ENCODE data around the gene C6orf62.

GRCh38 chr6:24734166-24734565 lies 15.2 kb upstream of the C6orf62 start:
- TF ChIP-seq, protein P1, sequence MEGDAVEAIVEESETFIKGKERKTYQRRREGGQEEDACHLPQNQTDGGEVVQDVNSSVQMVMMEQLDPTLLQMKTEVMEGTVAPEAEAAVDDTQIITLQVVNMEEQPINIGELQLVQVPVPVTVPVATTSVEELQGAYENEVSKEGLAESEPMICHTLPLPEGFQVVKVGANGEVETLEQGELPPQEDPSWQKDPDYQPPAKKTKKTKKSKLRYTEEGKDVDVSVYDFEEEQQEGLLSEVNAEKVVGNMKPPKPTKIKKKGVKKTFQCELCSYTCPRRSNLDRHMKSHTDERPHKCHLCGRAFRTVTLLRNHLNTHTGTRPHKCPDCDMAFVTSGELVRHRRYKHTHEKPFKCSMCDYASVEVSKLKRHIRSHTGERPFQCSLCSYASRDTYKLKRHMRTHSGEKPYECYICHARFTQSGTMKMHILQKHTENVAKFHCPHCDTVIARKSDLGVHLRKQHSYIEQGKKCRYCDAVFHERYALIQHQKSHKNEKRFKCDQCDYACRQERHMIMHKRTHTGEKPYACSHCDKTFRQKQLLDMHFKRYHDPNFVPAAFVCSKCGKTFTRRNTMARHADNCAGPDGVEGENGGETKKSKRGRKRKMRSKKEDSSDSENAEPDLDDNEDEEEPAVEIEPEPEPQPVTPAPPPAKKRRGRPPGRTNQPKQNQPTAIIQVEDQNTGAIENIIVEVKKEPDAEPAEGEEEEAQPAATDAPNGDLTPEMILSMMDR (conservative IDR thresholded peaks at IDR 0.05): no peak
- no peak for TF ChIP-seq EZH2 (IDR thresholded peaks at IDR 0.05; ENCODE audit: low read depth)

Measured in PC-9 (cell line).